GM12875 (cell line): ENCODE data around the gene PRKCA.
"Not testable (repeated sequence)": the region's sequence is repeated elsewhere in the genome, so short reads cannot be mapped to it uniquely, and the experiment has no call there.

Source experiments
- H3K4me3 ChIP-seq: one replicate; pipeline ENCODE4 v1.5.1; 2011; ENCODE audit warnings: low read depth, low read length, control low read depth
- TF ChIP-seq, protein P1 (sequence below): IDR thresholded peaks from 2 replicates; pipeline ENCODE4 v1.5.1; 2011; ENCODE audit warnings: low read depth, mild to moderate bottlenecking, control low read depth, inconsistent platforms, low read length, moderate library complexity, borderline replicate concordance; ENCODE audit not compliant: insufficient read depth

Gene PRKCA

DNA sequence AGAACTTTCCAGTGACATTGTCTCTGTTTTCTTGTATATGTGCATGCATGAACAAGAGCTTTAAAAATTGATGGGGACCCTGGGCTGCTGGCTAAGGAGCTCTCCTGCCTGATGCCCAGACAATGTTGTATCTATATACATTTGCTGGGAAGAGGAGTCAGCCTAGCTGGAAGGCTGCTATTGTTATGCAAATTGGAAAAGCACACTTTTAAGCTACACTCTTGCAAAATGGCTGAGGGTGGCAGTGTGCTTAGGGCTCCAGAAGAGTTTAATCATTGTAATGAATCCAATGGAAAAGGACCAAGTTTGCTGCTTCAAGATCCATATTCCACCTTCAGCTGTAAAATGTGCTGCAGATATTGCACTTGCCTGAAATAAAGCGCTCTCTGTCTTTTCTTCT is 171.8 kb downstream of the PRKCA start:
- no peak overlapping the region for H3K4me3 ChIP-seq
- TF ChIP-seq, protein P1, sequence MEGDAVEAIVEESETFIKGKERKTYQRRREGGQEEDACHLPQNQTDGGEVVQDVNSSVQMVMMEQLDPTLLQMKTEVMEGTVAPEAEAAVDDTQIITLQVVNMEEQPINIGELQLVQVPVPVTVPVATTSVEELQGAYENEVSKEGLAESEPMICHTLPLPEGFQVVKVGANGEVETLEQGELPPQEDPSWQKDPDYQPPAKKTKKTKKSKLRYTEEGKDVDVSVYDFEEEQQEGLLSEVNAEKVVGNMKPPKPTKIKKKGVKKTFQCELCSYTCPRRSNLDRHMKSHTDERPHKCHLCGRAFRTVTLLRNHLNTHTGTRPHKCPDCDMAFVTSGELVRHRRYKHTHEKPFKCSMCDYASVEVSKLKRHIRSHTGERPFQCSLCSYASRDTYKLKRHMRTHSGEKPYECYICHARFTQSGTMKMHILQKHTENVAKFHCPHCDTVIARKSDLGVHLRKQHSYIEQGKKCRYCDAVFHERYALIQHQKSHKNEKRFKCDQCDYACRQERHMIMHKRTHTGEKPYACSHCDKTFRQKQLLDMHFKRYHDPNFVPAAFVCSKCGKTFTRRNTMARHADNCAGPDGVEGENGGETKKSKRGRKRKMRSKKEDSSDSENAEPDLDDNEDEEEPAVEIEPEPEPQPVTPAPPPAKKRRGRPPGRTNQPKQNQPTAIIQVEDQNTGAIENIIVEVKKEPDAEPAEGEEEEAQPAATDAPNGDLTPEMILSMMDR, result no peak

DNA sequence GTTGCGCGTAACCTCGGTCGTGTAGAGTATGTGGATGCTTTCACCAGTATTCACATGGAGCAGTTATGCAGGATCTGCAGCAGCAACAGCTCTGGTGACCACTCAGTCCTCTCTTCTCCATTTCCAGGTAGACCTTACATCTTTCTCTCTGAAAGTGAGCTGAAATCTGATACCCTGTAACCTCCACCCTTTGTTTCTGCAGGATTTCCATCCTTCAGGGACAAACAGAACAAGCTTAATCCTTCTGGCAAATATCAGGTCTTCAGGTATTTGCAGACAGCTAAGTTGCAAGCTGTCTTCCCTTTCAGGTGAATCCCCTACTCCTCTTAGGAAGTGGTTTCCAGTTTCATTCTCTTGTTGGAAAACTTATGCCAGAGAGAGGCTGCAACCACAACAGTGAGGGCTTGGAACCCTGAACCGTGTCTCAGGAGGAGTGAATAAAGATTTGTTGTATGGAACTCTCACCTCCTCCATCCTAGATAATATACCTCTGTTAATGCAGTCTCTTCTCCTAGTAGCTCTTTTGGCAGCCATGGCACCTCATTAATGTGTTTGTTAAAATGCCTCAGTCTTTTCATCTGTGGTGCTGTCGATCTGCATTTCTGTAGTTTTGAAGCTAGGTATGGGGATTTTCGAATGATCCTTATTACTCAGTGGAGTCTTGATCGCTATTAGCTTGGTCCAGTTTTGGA is 172.5 kb downstream of the PRKCA start:
- TF ChIP-seq, protein P1, result no peak
- no peak overlapping the region for H3K4me3 ChIP-seq

DNA sequence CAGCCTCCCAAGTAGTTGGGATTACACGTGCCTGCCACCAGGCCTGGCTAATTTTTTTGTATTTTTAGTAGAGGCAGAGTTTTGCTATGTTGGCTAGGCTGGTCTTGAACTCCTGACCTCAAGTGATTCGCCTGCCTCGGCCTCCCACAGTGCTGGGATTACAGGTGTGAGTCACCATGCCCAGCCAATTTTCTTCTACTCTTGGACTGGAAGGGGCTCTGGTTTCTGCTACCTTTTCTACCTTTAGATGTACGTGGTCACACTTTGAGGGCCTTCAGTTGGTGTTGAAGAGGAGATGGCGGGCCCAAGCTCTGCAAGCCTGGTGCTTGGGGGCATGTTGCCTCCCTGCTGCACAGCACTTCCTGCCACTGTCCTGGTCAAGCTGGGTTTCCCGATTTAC is 173.6 kb downstream of the PRKCA start:
- no peak overlapping the region for H3K4me3 ChIP-seq
- TF ChIP-seq, protein P1, result no peak

DNA sequence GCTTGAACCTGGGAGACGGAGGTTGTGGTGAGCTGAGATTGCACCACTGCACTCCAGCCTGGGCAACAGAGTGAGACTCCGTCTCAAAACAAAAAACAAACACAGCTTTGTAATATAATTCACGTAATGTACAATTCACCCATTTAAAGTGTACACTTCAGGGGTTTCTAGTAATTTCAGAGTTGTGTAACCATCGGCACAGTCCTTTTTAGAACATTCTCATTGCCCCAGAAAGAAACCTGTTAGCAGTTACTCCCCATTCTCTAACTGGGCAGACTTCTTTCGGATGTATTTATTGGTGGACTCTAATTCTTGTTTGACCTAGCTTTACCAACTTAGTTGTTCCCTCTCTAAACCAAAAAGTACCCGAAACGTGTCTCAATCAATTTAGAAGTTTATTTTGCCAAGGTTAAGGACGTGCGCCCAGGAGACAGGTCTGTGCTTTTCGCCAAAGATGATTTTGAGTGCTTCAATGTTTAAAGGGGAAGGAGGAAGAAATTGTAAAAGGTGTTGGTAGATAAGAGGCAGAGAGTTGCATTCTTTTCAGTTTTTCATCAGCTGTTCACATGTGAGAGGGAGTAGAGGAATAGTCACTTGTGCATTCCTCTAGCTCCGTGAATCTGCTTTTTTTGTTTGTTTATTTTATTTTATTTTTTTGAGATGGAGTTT is 175.3 kb downstream of the PRKCA start:
- TF ChIP-seq, protein P1, result no peak
- no peak overlapping the region for H3K4me3 ChIP-seq

GRCh38 chr17:66479230-66479889 is 176.9 kb downstream of the PRKCA start:
- not testable (repeated sequence) for H3K4me3 ChIP-seq

GRCh38 chr17:66480243-66480642 is 177.8 kb downstream of the PRKCA start:
- no peak overlapping the region for H3K4me3 ChIP-seq
- TF ChIP-seq, protein P1, result no peak

- H3K4me3 ChIP-seq, result no peak overlapping the region
- TF ChIP-seq, protein P1, result no peak
Measured at GRCh38 chr17:66480802-66481201, 178.4 kb downstream of the PRKCA start.
